Measurements from ENCODE around the gene IL1RAP. TPM values are rescaled to one million over a fixed set of nuclear protein-coding genes. Genes with fewer than 3 reads are reported as not detected.

Gene IL1RAP
- total RNA-seq, 1 experiment from 2014 or later, result 6.4 TPM

DNA sequence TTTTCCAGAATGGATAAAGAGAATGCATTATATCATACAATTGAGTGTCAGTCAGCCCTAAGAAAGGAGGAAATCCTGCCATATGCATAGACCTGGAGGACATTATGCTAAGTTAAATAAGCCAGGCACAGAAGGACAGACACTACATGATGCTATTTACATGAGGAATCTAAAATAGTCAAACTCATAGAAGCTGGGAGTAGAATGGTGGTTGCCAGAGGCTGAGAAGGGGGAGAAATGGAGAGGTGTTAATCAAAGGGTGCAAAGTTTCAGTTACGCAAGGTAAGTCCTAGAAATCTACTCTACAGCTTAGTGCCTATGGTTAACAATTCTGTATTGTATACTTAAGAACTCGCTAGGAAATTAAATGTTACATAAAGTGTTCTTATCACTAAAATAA, 66.5 kb downstream of the IL1RAP start:
- Histone ChIP-seq H3K4me3 (no peak overlapping the region), H3K9me3 (no peaks in the 10 kb centered on the region), H3K36me3 (no peaks in the 10 kb centered on the region; the same call in 1 of the 2 replicates), H3K27me3 (no peaks in the 10 kb centered on the region)
- DNase-seq, result no peak

DNA sequence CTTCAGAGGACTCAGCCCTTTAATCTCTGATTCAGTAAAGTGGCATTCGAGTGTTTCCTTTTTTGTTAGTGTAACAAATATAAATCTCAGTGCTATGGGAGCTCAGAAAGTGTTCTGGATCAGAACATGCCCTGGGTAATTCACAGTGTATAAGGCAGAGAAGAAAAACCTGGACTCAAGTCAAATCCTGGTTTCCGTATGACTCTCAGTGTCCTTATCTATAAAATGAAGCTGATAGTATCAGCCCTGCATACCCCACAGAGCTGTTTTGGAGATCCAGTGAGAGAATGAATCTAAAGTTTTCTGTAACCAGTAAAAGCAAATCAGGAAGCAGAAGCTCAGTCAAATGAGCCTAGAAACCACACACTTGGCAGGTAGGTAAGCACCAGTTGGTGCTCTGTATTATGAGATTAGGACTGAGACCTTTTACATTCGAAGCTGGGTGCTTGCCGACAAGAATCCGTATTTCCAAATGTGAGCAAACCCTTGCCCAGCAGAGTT, 67.2 kb downstream of the IL1RAP start:
- H3K36me3 ChIP-seq, result peaks cover 1% of the 10 kb centered on the region
- no peak overlapping the region for H3K4me3 ChIP-seq
- H3K9me3 ChIP-seq, result no peaks in the 10 kb centered on the region
- peak; percentile 59 for DNase-seq
- no peaks in the 10 kb centered on the region for H3K27me3 ChIP-seq

DNA sequence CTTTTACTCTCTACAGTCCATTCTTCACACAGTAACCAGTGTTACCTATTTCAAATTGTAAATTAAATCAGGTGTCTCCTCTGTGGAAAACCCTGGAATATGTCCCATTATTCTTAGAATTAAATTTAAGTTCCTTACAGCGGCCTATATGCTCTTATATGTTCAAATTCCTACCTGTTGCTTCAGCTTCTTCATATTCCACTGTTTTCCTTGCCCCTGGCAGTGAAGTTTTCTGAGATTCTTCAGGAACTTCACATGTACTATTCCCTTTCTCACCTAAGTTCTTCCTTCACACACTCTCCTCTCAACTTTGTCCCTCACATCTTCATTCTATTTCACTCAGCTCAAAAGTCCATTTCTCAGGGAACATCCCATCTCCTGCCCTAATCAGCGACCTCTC, 68.8 kb downstream of the IL1RAP start:
- H3K27me3 ChIP-seq, result no peaks in the 10 kb centered on the region
- DNase-seq, result no peak
- H3K9me3 ChIP-seq, result no peaks in the 10 kb centered on the region
- H3K4me3 ChIP-seq, result no peak overlapping the region
- H3K36me3 ChIP-seq, result peaks cover 4% of the 10 kb centered on the region

DNA sequence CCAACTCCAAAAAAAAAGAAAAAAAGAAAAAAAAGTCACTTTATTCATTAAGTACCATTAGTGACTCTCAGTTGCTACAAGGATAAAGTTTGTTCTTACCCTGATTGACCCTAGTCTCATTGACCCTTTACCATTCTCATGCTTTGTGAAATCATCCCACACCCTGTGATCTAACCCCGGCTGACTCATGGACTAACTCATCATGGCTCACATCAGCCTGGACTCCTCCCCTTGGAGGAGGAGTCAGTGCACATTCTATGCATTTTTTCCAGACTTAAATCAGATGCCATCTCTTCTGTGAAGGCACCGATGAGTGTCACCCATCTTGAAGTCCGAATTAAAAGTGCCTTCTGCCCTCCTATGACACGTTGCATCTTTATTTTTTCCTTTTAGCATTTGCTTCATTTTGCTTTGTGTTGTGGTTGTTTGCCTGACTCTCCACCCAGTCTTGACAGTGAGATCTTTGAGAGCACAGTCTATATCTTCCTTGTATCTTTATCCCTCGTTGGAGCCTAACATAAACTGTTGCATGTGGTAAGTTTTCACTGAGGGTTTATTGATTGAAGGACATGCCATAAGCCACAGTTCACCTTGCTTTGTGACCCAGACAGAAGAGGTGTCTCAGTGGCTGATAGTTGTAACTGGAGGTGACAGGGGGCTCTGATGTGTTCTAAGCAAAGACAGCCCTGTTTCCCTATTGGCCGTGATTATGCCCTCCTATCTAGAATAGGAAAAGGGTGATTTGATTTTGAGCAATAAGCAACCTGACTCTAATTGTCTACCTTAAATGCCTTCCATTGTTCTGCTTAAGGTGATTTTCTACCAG, 72.1 kb downstream of the IL1RAP start:
- no peaks in the 10 kb centered on the region for H3K27me3 ChIP-seq
- no peak overlapping the region for H3K4me3 ChIP-seq
- no peaks in the 10 kb centered on the region for H3K9me3 ChIP-seq
- H3K36me3 ChIP-seq, result peaks cover 4% of the 10 kb centered on the region
- DNase-seq, result peak; percentile 88

DNA sequence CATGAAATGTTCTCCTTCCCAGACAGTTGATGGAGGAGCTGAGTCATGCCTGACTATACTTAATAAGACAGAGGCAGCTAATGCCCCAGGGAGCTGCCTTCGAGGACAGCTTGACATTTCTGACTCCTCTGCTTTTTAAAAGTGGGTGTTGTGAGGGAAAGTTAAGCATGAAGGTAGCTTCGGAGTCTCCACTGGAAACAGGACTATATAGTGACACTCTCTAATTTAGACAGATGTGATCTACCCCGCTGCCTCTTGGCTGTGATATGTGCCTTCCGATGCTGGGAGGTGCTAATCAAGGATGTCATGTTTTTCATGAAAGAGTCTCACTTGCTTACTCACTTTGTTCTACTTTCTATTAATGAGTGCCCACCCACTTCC, 72.7 kb downstream of the IL1RAP start:
- peaks cover 4% of the 10 kb centered on the region for H3K36me3 ChIP-seq
- no peaks in the 10 kb centered on the region for H3K9me3 ChIP-seq
- no peak overlapping the region for H3K4me3 ChIP-seq
- peak; percentile 64 for DNase-seq
- no peaks in the 10 kb centered on the region for H3K27me3 ChIP-seq

DNA sequence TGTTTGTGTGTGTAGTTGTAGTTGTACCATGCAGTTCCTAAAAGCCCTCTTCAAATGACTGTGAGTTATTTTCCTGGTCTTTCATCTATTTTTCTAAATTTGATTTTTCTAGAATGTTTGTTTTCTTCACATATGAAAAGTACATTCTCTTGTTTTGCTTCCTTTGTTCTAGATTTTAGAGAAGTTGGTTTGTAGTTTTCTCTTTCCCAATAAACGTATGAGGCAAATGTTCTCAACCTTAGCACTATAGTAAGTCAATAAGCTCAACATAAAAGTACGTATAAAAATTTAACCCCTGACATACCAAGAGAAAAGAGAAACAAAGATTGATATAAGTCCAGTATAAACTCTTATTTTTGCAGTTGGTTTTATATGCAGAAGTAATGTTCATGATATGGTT, 74.7 kb downstream of the IL1RAP start:
- peaks cover 4% of the 10 kb centered on the region for H3K36me3 ChIP-seq
- no peaks in the 10 kb centered on the region for H3K9me3 ChIP-seq
- DNase-seq, result no peak
- H3K4me3 ChIP-seq, result no peak overlapping the region
- H3K27me3 ChIP-seq, result no peaks in the 10 kb centered on the region

DNA sequence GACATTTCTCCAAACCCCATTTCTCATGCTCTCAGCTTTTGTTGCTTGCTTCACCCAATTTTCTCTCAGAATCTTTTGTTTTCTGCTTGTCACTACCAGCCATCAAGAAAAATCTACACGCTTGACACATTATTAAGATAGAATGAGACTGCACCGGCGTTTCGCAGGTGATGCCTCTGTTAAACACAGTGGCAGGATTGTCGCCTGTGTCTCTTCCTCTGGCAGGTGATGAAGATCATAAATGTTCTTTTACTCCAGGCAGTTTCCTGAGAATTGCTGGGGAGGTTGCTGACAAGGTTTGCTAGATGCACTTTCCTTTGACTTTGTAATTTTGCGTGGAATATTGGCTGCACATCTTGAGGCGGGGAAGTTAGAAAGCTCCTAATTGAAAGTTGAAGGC, 75.4 kb downstream of the IL1RAP start:
- no peaks in the 10 kb centered on the region for H3K27me3 ChIP-seq
- no peaks in the 10 kb centered on the region for H3K9me3 ChIP-seq
- no peak overlapping the region for H3K4me3 ChIP-seq
- H3K36me3 ChIP-seq, result peaks cover 4% of the 10 kb centered on the region
- no peak for DNase-seq

DNA sequence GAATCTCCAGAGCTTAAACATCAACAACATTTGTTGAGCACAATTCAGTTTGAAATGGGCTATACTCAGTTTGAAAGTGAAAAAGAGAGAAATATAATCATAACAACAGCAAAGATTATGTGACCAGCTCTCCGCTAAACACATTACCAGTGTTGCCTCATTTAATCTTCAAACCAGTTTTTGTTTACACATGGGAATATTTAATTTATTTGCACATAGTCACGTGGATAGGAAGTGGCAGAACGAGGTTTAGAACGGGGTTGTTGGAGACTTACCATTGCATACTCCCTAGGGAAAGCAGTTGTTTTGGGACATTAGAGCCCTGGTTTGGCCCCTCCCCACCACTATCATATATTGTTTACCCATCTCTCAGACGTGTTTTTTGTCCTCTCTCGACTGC, 77.2 kb downstream of the IL1RAP start:
- no peak for DNase-seq
- Histone ChIP-seq H3K9me3 (no peaks in the 10 kb centered on the region), H3K4me3 (no peak overlapping the region), H3K27me3 (no peaks in the 10 kb centered on the region), H3K36me3 (peaks cover 3% of the 10 kb centered on the region)

DNA sequence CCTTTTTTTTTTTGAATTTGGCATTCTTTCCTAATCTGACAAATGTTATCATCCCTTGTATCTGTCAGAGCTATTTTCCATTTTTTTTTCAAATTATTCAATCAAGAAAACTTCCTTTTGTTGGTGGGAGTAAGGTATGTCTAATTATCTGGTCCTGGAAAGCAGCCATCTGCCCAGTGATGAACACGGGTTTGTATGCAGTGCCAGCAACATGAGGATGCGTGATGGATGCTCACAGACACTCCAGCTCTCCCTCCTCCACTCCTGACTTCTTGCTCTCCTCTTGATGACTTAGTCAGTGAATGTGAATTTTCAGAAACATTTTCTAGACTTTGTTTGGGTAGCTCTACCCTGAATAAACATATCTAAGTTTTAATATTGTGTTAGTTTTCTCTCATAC, 79.2 kb downstream of the IL1RAP start:
- no peak for DNase-seq
- Histone ChIP-seq H3K4me3 (no peak overlapping the region), H3K27me3 (no peaks in the 10 kb centered on the region), H3K36me3 (no peaks in the 10 kb centered on the region), H3K9me3 (no peaks in the 10 kb centered on the region)

DNA sequence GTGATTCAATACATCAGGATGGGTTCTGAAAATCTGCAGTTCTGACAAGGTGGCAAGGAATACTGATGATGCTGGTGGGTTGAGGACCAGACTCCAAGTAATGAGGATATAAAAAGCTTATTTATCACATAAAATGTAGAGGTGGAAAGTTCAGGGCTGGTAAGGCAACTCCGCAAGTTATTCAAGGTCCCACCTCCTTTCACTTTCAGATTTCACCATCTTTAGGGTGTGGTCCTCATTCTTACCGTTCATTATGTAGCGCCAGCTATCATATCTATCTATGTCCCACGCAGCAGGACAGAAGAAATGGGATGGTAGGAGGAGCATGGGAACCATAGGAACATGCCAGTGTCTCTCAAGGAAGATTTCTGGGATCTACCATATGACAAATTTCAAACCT, 80.3 kb downstream of the IL1RAP start:
- DNase-seq, result no peak
- no peak overlapping the region for H3K4me3 ChIP-seq
- H3K27me3 ChIP-seq, result no peaks in the 10 kb centered on the region
- H3K9me3 ChIP-seq, result no peaks in the 10 kb centered on the region
- H3K36me3 ChIP-seq, result no peaks in the 10 kb centered on the region

DNA sequence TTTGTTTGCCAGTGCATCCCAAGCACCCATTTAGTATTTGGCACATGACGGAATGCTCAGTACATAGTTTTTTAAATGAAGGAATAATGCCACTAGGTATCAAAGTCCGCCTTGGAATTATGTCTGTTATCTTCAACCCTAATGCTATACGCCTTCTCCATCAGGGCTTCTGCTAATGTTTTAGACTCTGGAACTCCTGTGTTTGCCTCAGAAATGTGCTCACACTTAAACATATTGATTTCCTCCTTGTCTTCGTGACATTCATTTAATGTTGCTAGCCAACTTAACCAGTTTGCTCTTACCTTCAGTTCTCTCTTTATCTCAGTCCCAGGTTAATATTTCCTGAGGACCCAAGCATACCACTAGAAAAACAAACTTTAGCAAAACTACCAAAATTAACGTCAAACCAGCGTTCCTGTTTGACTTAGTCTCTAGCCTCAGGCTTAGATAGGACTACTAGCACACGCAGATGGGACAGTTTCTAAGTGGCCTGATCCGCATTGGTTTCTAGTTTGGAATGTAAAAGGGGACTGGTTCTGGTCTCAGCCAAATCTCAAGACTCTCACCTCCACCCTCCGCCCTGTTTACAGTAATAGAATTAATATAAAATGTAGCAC, 81.4 kb downstream of the IL1RAP start:
- Histone ChIP-seq H3K36me3 (no peaks in the 10 kb centered on the region), H3K9me3 (no peaks in the 10 kb centered on the region), H3K4me3 (no peak overlapping the region), H3K27me3 (no peaks in the 10 kb centered on the region)
- no peak for DNase-seq

DNA sequence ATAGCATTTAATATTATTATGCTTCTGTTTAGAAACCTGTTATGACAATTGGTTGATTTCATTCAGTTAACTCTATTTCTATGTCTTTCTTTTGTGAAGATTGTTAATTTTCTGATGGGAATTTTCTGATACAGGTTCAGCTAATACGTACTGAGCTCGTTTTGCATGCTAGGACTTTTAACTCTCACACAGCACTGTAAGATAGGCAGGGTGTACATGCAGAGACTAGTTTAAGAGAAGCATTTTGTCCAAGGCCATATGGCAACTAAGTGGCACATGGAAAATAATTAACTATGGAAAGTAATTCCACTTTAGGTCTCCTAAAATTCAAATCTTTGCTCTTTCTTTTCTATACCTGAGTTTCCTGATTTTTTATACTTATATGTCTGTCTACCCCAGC, 81.9 kb downstream of the IL1RAP start:
- no peak for DNase-seq
- Histone ChIP-seq H3K36me3 (no peaks in the 10 kb centered on the region), H3K9me3 (no peaks in the 10 kb centered on the region), H3K27me3 (no peaks in the 10 kb centered on the region), H3K4me3 (no peak overlapping the region)

DNA sequence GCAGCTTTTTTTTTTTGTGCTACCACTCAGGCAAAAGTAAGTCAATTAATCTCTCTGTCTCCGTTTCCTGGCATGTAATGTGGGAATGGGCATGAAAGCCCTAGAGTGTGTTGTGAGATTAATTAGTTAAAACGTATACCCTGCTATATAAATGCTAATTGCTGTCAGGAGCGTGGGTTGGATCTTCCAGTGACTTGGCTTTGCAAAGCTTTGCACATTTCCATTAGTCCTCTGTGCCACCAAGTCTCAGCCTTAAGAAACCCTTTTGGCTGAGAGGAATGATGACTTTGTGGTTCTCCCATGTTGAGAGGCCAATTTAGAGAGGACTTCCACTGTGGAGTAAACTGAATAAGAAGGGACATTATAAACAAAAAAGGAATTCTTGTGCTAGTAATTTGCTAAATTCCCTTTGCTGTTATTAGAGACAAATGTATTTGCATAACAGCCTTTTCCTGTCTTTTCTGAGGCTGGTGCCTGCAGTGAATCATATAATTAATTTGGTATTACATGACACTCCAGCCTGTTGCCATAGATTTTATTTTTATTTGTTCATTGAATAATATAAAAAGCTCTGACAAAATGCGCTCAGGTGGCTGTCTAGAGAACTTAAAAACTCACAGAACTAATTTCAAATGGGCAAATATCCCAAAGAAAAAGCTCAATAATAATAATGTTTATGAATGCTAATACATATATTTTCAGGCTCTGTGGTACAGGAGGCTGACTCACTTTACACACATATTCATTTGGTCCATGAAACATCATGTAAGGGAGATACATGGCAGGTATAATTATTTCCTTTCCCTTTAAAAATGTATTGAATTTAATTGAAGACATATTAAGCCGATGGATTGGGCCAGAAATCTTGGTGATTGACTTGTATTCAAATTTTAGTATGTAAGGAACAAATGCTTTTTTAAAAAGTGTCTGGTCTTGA, 82.7 kb downstream of the IL1RAP start:
- H3K9me3 ChIP-seq, result no peaks in the 10 kb centered on the region
- no peak overlapping the region for H3K4me3 ChIP-seq
- no peaks in the 10 kb centered on the region for H3K27me3 ChIP-seq
- DNase-seq, result no peak
- no peaks in the 10 kb centered on the region for H3K36me3 ChIP-seq

DNA sequence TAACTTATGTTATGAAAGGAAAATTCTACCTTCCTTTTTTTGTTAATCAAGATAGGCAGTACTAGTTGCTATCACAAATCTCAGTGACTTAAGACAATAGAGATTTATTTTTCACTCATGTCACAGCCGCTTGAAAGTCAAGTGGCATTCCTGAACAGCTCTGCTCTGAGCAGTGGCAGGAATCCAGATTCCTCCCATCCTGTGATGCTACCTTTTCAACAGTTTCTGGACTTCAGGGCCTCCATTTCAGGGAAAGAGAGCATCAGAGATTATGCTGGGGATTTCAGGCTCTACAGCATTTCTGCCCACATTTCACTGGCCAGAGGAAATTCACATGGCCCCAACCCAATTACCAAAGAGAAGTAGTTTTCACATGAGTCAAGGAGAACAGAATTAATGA, 83.4 kb downstream of the IL1RAP start:
- no peak for DNase-seq
- Histone ChIP-seq H3K36me3 (no peaks in the 10 kb centered on the region), H3K27me3 (no peaks in the 10 kb centered on the region), H3K9me3 (no peaks in the 10 kb centered on the region), H3K4me3 (no peak overlapping the region)

DNA sequence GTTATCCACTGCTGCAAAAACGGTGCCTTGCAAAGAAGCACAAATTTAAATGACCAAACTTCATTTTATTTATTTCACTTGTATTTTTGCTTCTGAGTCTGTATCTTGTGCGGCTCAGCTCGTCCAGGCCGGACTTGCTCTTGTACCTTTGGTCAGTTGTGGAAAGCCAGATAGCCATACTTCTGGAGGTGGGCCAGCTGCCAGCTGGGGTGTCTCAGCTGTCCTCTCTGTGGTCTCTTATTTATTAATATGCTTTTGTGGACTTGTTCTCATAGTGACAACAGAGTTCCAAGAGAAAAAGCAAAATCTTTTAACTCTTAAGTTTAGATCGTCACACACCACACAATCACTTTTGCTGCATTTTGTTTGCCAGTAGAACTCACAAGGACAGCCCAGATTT, 87.7 kb downstream of the IL1RAP start:
- Histone ChIP-seq H3K9me3 (no peaks in the 10 kb centered on the region), H3K4me3 (no peak overlapping the region), H3K27me3 (no peaks in the 10 kb centered on the region), H3K36me3 (peaks cover 10% of the 10 kb centered on the region)
- DNase-seq, result no peak

DNA sequence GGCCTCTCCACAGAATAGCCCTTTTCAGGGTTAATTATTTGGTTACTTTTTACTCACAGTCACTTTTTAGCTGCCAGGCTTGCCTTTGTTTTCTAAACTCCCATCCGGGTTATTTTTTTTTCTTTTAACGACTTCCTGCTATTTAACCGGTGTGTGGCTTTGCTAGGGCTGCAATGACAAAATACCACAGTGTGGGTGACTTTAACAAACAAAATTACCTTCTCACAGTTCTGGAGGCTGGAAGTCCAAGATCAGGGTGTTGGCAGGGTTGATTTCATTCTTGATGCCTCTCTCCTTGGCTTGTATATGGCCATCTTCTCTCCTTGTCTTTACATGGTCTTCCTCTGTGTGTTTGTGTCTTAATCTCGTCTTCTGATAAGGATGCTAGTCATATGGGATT, 91.5 kb downstream of the IL1RAP start:
- no peaks in the 10 kb centered on the region for H3K27me3 ChIP-seq
- no peak overlapping the region for H3K4me3 ChIP-seq
- DNase-seq, result no peak
- peaks cover 10% of the 10 kb centered on the region for H3K36me3 ChIP-seq
- no peaks in the 10 kb centered on the region for H3K9me3 ChIP-seq

DNA sequence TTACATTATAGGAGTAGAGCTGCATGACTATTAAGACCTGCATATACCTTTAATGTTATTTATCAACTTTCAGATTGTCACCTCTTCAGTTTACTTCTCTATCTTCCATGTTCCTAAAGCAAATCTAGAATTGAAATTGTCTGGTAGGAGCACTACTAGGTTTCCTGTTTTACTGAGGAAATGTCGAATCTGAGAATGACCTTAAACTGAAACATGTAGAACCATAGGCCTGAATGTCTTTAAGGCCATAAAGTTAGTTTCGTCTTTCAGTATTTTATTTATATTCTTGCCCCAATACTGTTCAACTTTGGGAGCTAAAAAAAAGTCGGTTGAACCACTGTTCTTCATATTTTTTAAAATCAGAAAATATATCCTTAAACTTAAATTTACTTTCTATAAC, 92.7 kb downstream of the IL1RAP start:
- H3K36me3 ChIP-seq, result peaks cover 10% of the 10 kb centered on the region
- no peak overlapping the region for H3K4me3 ChIP-seq
- no peaks in the 10 kb centered on the region for H3K9me3 ChIP-seq
- H3K27me3 ChIP-seq, result no peaks in the 10 kb centered on the region
- DNase-seq, result no peak

All from MG63 (cell line).